Suppressor macrophage (primary cell): Measurements from ENCODE around the gene ANKRD24.
"Not testable (repeated sequence)": the region's sequence is repeated elsewhere in the genome, so short reads cannot be mapped to it uniquely, and the experiment has no call there.

Experiments
- DNase-seq, 4 experiments: peaks; one replicate each; pipeline ENCODE4 v3.0.0-alpha.2; 2020 to 2022

The ANKRD24 gene

DNA sequence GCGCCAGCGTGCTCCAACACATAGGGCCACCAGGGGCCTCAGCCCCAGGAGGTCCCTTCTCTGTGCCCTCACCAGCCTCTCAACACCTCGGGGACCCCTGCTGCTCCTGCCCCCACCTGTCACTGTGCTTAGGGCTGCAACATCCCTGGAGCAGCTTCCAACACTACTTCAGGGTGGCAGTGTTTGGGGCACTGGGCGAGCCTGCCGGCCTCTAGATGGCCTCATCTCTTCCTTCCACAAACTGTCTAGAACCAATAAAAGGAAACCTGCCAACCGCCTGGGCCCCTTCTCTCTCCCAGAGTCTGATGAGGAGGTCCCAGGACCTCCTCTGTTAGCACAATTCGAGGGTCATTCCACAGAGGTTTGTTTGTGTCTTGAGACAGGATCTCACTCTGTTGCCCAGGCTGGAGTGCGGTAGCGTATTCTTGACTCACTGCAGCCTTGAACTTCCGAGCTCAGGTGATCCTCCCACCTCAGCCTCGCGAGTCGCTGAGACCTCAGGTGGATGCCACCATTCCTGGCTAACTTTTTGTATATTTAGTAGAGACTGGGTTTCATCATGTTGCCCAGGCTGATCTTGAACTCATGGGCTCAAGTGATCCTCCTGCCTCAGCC, 86.4 kb downstream of the ANKRD24 start:
- DNase-seq: no peak

GRCh38 chr19:4272894-4273293, 90.4 kb downstream of the ANKRD24 start:
- DNase-seq: no peak

GRCh38 chr19:4274321-4274686, 91.8 kb downstream of the ANKRD24 start:
- DNase-seq: not testable (repeated sequence)
